ENCODE results near the gene KLK7.

KLK7 gene

GRCh38 chr19:50983625-50984292 lies at the start of gene KLK7:
KLK7 (minus strand) TSS chr19:50983917; CDS start chr19:50982399, 1,518 bp downstream.
- DNase-seq: no peak

DNA sequence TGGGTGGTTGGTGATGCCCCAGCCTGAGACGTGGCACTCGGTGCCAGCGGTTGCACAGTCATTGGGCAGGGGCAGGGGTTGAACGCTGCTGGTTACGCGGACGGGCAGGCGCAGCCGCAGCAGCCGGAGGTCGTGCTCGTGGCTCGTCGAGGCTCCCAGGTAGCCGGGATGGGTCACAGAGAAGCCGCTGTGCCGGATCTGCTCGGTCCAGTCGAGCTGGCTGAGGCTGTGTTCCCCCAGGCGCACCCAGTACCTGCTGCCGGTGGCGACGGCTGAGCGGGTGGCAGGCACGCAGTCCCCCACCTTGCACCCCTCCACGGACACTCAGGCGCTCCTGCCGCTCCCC lies 48.1 kb upstream of the KLK7 start:
- DNase-seq: no peak

GRCh38 chr19:51031220-51031879 lies 47.6 kb upstream of the KLK7 start:
- no peak for DNase-seq

DNA sequence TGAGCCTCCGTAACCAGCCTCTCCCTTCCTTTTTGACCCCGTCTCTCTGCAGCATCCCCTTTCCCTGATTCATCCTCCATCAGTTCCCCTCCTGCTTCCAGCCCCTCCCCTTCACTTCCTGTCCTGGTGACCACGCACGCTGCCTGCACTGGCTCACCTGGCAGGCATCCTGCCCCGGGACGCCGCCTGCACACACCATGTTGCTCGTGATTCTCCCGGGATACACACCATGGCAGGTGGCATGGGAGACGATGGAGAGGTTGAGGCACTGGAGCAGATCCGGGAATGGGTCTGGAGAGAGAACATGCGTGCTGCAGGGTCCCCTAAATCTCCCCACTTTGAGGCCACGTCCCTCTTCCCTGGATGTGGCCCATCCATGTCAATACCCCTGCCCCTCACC lies 46.9 kb upstream of the KLK7 start:
- no peak for DNase-seq

- no peak for DNase-seq
Observed at GRCh38 chr19:51029718-51030117, 46.0 kb upstream of the KLK7 start.

GRCh38 chr19:51027873-51028272 lies 44.2 kb upstream of the KLK7 start:
- no peak for DNase-seq

DNA sequence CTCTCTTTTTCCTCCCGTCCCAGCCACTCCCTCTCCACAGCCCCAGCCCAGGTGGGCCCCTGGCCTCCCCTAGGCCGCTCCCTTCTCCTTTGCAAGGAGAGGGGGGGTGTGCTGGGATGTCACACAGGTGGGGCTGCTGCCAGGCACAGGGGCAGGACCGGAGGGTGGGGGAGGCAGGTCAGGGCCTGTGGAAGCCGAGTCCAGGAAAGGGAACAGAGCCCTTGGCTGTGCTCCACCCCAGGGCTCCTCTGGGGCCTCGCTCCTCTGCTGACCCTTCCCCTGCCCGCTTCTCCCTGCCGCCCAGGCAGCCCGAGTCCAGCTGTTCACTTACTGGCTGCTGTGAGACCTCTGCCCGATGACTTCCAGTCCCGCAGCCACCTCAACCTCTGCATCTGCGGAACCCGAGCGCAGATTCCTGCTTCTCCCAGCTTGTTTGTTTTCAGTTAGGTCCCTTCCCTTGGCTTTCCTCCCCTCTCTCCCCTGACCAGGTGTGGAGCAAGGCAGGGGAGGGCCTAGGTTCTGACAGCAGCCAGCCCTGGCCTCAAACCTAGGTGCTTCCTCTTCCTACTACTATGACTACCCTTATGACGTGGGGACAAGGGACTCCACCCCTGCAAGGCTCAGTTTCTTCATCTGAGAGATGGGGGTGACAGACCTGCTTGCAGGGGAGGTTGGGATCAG lies 43.5 kb upstream of the KLK7 start:
- DNase-seq: no peak

DNA sequence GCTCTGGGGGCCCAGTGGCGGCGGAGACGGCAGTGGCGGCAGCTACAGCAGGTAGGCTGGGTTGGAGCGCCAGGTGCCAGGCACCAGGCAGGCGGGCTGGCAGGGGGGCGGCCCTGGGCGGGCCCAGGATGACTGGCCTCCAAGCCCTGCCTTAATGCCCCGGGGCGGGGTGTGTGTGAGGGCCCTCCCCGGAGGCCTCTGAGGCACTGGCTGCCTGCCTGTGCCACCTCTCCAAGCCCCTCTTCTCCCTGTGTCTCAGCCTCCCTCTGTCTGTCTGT lies 42.8 kb upstream of the KLK7 start, which contains the start of gene KLK11:
Gene KLK11, minus strand, starts transcription at position 63 of the 278 bp plus-strand sequence. CDS start 985 bp downstream, outside the sequence.
- DNase-seq: no peak

DNA sequence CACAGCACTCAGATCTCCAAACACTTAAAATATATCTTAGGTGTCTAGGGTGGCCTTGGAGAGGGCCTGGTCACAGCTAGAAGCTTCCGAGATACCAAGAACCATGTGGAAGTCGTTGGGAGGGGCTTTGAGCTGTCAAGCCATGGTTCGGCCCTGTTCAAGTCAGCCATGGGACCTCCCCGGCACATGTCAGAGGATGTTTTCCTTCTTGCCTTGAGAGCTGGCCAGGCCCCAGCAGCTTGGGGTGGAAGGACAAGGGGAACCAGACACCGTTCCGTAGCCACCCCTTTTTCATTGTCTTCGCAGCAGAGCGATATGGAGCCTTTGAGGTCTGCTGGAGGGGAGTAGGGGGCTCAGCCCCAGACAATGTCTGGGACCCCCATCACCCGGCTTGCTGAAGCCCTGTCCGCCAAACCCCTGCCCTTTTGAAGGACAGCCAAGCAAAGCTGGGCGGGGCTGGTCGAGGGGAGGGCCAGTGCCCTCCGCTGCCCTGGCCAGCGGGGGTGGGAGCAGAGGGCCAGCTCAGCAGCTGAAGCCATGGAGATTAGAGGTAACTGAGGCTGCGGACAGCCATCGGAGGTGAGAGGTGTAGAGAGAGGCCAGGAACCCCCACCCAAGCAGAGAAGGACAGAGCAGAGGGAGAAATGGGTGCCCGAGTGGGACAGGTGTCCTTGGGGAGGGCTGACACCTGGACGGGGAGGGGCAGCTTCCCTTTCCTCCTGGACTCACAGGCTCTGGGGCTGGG lies 42.3 kb upstream of the KLK7 start:
- no peak for DNase-seq

GRCh38 chr19:51025401-51025800 lies 41.7 kb upstream of the KLK7 start:
- DNase-seq: no peak

DNA sequence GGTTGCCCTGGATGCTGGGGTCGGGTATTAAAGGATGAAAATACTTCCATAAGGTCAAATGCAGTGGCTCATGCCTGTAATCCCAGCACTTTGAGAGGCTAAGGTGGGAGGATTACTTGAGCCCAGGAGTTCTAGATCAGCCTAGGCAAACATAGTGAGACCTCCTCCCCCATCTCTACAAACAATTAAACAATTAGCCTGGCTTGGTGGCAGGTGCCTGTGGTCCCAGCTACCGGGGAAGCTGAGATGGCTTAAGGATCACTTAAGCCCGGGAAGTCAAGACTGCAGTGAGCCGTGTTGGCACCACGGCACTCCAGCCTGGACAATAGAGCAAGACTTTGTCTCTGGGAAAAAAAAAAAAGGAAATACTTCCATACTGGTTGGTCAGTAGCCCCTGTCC lies 41.2 kb upstream of the KLK7 start:
- DNase-seq: no peak

DNA sequence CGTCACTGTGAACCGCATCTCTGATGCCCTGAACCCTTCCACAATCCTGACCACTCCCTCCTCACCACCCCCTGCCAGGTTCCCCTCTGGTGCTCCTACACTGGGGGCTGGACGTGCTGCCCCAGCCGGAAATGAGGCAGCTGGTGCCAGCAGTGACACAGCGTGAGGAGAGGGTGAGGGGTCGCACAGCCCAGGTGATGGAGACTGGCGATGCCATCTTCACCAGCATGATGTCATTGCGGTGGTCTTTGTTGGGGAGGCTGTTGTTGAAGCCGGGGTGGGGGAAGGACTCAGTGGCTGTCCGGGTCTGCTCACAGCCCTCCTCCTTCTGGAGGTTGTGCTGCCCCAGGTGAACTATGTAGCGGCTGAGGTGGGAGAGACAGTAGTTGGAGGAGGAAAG lies 40.2 kb upstream of the KLK7 start:
- no peak for DNase-seq

DNA sequence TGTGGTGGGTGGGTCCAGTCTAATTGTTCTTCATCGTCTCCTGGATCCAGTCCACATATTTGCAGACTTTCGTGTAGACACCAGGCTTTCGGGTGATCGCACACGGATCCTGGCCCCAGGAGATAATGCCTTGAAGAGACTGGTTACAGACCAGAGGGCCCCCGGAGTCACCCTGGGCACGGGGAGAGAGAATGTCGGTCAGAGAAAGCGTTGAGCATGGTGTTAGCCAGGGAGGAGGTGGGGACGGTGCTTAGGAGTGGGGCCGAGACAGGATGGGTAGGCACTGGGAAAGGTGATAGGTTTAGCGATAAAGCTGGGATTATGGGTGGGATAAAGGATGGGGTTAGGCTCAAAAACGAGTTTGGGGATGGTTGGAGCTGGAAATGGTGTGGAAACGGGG lies 38.8 kb upstream of the KLK7 start:
- no peak for DNase-seq

DNA sequence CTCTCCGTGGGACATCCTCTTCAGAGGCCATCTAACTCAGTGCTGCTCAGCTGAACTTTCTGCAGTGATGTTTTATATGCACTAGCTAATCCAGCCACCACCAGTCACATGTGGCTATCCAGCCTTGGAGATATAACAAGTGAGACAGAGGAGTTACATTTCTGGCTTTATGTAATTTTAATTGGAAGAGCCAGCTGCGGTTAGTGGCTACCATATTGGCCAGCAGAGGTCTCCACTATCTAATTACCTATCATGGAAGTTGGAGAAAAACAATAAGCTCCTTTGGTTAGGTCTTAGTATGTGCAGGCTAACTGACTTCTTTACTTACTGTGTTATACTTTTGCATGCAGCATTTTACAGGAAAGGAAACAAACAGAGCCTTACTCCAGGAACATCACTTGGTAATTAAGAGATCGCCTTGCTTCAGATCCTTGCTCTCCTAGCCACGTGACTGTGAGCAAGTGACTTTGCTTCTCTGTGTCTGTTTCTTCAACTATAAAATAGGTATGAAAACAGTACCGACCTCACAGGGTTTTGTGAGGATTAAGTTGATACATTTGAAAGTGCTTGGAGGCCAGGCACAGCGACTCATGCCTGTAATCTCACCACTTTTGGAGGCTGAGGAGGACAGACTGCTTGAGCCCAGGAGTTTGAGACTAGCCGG lies 37.4 kb upstream of the KLK7 start:
- DNase-seq: no peak

DNA sequence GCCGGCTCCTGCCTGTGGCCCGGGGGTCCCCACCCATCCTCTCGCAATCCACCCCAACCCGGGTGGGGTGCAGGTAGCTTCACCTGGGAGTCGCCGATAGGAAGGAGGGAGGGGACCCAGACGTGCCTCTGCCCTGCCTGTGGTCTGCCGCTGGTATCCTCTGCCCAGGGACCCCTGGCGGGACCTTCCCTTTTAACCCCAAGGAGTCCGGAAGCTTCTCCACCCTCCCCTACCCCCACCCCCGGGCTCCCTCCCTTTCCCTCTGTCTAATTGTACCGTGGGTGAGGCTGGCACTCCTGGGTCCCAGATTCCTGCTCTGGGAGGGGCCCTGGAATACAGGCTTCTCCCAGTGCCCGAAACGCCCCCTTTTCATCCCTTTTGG lies 35.8 kb upstream of the KLK7 start, which contains the start of gene KLK10:
Gene KLK10, minus strand, starts transcription at position 166 of the 382 bp plus-strand sequence. CDS start 579 bp downstream, outside the sequence.
- DNase-seq: no peak

- no peak for DNase-seq
Observed at GRCh38 chr19:51018745-51019543, 35.2 kb upstream of the KLK7 start.

DNA sequence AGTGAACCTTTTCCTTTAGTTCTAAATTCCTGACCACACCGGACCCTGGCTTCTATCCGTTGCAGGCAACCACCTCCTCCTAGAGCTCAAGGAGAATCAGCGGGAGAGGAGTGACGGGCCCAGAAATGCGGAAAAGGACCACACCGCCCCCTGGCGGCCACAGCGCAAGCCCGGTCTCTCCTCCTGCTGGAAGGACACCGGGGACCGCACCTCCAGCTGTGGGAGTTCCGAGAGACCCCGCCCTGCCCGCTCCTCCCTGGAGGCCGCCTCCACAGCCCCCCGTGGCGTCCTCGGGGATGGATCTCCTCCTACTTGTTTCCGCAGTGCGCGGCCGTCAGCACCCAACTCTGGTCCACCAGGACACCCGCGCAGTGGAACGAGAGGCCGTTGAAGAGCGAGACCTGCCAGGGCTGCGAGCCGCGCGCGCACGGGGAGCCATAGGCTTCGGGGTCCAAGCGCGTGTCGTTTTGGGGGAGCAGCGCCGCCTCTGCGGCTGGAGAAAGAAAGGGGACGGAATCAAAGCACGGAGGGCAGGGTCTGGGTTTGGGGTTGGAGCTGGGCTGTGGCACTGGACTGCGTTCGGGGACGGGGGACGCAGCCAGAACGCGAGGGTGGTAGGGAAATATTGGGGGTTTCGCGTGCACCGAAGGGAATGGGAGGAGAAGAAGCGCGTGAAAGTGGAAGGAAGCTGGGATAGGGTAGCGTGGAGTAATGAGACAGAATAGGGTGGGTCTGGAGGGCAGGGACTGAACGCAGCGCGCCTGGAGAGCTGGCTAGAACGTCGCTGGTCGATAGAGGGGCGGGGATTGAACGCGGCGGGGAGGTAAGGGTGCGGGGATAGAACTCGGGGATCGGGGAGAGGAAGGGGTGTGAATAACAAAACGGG lies 33.3 kb upstream of the KLK7 start:
- DNase-seq: no peak

DNA sequence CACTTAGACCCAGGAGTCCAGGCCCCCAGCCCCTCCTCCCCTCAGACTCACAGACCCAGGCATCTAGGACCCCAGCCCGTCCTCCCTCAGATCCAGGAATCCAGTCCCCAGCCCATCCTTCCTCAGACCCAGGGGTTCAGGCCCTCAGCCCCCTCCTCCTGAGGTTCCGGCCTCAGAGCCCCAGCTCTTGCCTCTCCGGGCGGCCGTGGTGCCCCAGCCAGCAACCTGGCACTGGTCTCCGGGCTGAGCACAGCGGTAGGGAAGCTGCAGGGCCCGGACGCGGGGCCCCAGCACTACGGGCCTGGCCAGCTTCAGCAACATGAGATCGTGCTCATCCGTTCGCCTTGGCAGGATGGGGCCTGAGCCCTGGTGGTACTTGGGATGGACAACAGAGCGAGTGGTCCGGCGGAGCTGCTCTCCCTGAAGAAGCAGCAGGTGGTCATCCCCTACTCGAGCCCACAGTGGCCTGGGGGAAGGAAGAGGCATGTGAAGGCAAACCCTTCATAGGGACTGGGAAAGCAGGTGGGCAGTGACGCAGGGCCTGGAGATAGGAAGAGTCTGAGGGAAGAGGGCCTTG lies 32.1 kb upstream of the KLK7 start:
- DNase-seq: no peak

DNA sequence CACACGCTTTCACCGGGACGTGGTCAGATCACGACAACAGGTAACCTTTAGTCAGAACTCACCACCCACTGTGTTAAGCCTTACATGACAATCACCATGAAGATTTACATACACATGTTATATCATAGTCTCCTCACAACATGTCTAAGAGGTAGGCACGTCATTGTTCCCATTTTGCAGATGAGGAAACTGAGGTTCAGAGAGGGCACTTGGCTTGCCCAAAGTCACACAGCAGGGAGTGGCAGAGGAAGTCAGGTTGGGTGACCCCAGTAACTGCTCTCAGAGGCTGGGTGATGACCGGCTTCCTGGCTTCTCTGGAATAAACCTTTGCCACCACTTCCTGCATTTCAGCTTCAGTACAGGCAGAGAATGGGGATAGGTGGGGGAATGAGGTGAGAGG lies 30.5 kb upstream of the KLK7 start:
- no peak for DNase-seq

DNA sequence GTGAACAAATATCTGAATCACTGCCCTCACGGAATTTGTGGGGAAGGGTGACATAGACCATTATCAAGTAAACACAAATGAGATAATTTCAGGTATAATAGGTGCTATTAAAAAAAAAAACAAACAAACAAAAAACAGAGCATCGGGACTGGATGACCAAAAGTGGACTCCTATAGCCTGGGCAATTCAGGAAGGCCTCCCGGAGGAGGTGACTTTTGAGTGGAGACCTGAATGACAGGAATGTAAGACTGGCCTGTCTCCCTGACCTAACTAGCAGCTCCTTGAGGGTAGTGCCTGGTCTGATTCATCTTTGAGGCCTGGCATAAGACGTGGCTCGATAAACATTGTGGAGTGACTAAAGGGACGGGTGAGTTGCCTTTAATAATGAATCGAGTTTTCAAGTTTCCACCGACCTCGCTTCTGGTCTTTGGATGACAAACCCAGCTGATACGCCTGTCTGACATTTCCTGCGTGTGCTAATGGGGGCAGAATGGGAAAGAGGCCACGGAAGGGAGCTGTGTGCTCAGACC lies 29.0 kb upstream of the KLK7 start:
- no peak for DNase-seq

All from cerebellar nuclear complex (tissue), 1 donor.